MCF 10A (cell line): Measurements from ENCODE around the gene FMNL2. TPM values are rescaled to one million over a fixed set of nuclear protein-coding genes. Genes with fewer than 3 reads are reported as not detected.

Source experiments
- BruUV-seq: library from RNA; stranded (reverse); fragments of 400-500 nt; replicated peaks from 2 replicates; lab custom pipeline; 2021; lab: Mats Ljungman, UMichigan
- CTCF ChIA-PET: fragments of 300-600 bp; sonication (Branson Sonifier 250); formaldehyde crosslinking; extraction: SDS; loops from one replicate; lab custom pipeline; 2021; ENCODE audit warnings: antibody characterized with exemption, inconsistent platforms; lab: Yijun Ruan, JAX
- POLR2A ChIA-PET: fragments of 300-600, 350-650 bp; sonication (Branson Sonifier 250); formaldehyde crosslinking; extraction: SDS; loops from one replicate; lab custom pipeline; 2020; ENCODE audit warnings: antibody characterized with exemption, inconsistent platforms; lab: Yijun Ruan, JAX
- DNase-seq: peaks from one replicate; pipeline ENCODE4 v3.0.0-alpha.2; 2018; ENCODE audit not compliant: unreplicated experiment
- H3K27ac Mint-ChIP-seq: one replicate; pipeline ENCODE4 v1.8.0; 2022; ENCODE audit warnings: mild to moderate bottlenecking, low read depth, mixed read lengths; ENCODE audit not compliant: unreplicated experiment
- H3K27me3 Mint-ChIP-seq: one replicate; pipeline ENCODE4 v1.8.0; 2022; ENCODE audit warnings: mixed read lengths; ENCODE audit not compliant: insufficient read depth, unreplicated experiment
- H3K36me3 Mint-ChIP-seq: one replicate; pipeline ENCODE4 v1.8.0; 2022; ENCODE audit warnings: mild to moderate bottlenecking, moderate library complexity, mixed read lengths; ENCODE audit not compliant: insufficient read depth, unreplicated experiment
- H3K4me1 Mint-ChIP-seq: one replicate; pipeline ENCODE4 v1.8.0; 2022; ENCODE audit warnings: mixed read lengths; ENCODE audit not compliant: insufficient read depth, unreplicated experiment
- H3K4me3 Mint-ChIP-seq: one replicate; pipeline ENCODE4 v1.8.0; 2022; ENCODE audit warnings: mild to moderate bottlenecking, moderate library complexity, mixed read lengths; ENCODE audit not compliant: unreplicated experiment
- H3K9me3 Mint-ChIP-seq: one replicate; pipeline ENCODE4 v1.8.0; 2022; ENCODE audit warnings: mixed read lengths; ENCODE audit not compliant: unreplicated experiment
- intact Hi-C: fragments of 100-400 bp; cut with micrococcal nuclease; formaldehyde crosslinking; loops from 2 replicates; pipeline ENCODE4 v1.14.1; 2022
- total RNA-seq: library from RNA; stranded (reverse); gene quantifications from 2 replicates; pipeline ENCODE4 v1.2.3, GENCODE V29; 2022
- TF ChIP-seq, protein P1 (sequence below): fragments of 200-600 bp; IDR thresholded peaks from one replicate; pipeline ENCODE4 v1.8.0; 2022; ENCODE audit warnings: antibody characterized with exemption, mild to moderate bottlenecking; ENCODE audit not compliant: unreplicated experiment

The FMNL2 gene
- total RNA-seq, 1 experiment from 2014 or later: 76.5 TPM

DNA sequence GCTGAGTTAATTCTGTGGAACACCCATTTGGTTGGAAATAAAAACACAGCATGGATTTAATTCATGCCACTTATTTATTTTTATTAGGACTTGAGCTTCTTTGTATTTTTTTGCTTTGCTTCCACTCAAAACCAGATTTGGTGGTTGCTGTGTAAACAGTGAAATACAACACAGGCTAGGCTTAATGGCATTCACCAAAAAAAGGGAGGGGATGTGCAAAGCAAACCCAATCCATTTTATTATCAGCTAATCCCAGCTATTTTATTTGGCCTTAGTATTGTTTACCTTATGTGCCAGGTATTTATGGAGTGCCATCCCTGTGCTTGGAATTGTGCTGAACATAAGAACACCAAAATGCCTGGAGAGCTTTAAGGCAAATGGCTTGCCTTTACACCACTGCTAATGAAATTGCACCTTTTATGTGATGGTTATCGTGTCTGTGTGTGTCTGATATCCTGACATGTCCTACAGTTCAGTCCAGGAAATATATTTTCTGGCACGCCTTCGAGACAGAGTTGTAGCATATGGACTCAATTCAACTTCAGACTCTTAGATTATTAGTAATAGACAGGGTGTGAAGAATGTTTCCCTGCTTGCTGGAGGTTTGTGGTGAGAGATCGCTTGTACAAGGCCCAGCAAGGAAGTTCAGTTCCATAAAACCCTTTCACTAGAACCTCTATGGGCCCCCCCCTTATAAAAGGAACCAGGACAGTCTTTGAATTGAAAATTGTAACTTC, 282.6 kb downstream of the FMNL2 start:
- DNase-seq: no peak
- H3K36me3 Mint-ChIP-seq: peaks cover 82% of the 10 kb centered on the region
- CTCF ChIA-PET: interaction anchor here (1.2 to 2.5 kb wide), 5 partner anchors 9 to 441 kb away, joined by 4 to 25 read pairs (median 9); partner anchors contain the start of gene STAM2

GRCh38 chr2:152618193-152618564, 283.2 kb downstream of the FMNL2 start:
- peak overlapping the region; percentile 63 for H3K27ac Mint-ChIP-seq
- peaks cover 86% of the 10 kb centered on the region for H3K36me3 Mint-ChIP-seq
- intact Hi-C loops: loop anchor here (10.0 kb wide), 1 partner anchor 283 kb away; the partner anchor contains the start of gene FMNL2
- no peak overlapping the region for H3K4me3 Mint-ChIP-seq
- ChIA-PET POLR2A (interaction anchor here (0.9 to 1.3 kb wide), 2 partner anchors 9 to 438 kb away, joined by 3 to 4 read pairs; no protein-coding TSS in a partner anchor), CTCF (interaction anchor here (0.6 to 2.5 kb wide), 7 partner anchors 9 to 442 kb away, joined by 3 to 25 read pairs (median 6); partner anchors contain the start of gene STAM2)
- H3K9me3 Mint-ChIP-seq: no peaks in the 10 kb centered on the region
- no peaks in the 10 kb centered on the region for H3K27me3 Mint-ChIP-seq
- TF ChIP-seq, protein P1, sequence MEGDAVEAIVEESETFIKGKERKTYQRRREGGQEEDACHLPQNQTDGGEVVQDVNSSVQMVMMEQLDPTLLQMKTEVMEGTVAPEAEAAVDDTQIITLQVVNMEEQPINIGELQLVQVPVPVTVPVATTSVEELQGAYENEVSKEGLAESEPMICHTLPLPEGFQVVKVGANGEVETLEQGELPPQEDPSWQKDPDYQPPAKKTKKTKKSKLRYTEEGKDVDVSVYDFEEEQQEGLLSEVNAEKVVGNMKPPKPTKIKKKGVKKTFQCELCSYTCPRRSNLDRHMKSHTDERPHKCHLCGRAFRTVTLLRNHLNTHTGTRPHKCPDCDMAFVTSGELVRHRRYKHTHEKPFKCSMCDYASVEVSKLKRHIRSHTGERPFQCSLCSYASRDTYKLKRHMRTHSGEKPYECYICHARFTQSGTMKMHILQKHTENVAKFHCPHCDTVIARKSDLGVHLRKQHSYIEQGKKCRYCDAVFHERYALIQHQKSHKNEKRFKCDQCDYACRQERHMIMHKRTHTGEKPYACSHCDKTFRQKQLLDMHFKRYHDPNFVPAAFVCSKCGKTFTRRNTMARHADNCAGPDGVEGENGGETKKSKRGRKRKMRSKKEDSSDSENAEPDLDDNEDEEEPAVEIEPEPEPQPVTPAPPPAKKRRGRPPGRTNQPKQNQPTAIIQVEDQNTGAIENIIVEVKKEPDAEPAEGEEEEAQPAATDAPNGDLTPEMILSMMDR: no peak
- DNase-seq: no peak
- no TSS peak for BruUV-seq
- no peaks in the 10 kb centered on the region for H3K4me1 Mint-ChIP-seq

More for the DNA sequence above, 282.6 kb downstream of the FMNL2 start:
- TF ChIP-seq, protein P1: no peak
- intact Hi-C loops: loop anchor here (10.0 kb wide), 1 partner anchor 283 kb away; the partner anchor contains the start of gene FMNL2
- Mint-ChIP-seq H3K4me1 (no peaks in the 10 kb centered on the region), H3K9me3 (no peaks in the 10 kb centered on the region), H3K4me3 (no peak overlapping the region), H3K27me3 (no peaks in the 10 kb centered on the region), H3K27ac (peak overlapping the region; percentile 63)
- no TSS peak for BruUV-seq
- POLR2A ChIA-PET: interaction anchor here (0.9 to 1.3 kb wide), 3 partner anchors 8 to 438 kb away, joined by 3 to 4 read pairs (median 3); no protein-coding TSS in a partner anchor

- H3K27me3 Mint-ChIP-seq: no peaks in the 10 kb centered on the region
- H3K4me3 Mint-ChIP-seq: no peak overlapping the region
- peaks cover 74% of the 10 kb centered on the region for H3K36me3 Mint-ChIP-seq
- peak overlapping the region; percentile 30 for H3K27ac Mint-ChIP-seq
- TF ChIP-seq, protein P1: no peak
- DNase-seq: no peak
- no peaks in the 10 kb centered on the region for H3K4me1 Mint-ChIP-seq
- CTCF ChIA-PET: interaction anchor here (0.6 to 3.2 kb wide), 4 partner anchors 15 to 431 kb away, joined by 3 to 21 read pairs (median 4); no protein-coding TSS in a partner anchor
- BruUV-seq: no TSS peak
- POLR2A ChIA-PET: no interaction called here
- intact Hi-C loops: no loop called here
- H3K9me3 Mint-ChIP-seq: no peaks in the 10 kb centered on the region
These were observed 285.2 kb downstream of the FMNL2 start for GRCh38 chr2:152620208-152620607.

DNA sequence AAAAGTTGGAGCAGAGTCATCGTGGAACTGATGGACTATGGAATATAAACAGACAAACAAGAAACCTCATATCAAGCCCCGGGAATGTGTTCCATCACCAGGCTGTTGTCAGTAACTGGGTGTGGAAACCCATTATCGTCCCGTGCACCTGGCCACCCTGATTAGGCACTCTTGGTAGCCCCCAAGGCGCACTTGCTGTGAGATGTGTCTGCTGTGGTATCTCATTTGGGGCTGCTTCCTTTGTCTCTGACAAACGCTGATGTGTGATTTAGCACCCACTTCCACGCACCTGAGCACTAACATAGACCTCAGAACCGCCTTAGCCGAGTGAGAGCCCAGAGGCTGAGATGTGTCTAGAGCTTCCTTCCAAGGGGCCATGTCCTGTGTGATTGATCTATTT, 286.0 kb downstream of the FMNL2 start:
- no peak overlapping the region for H3K4me3 Mint-ChIP-seq
- no peak for DNase-seq
- CTCF ChIA-PET: interaction anchor here (0.7 to 3.2 kb wide), 3 partner anchors 11 to 433 kb away, joined by 3 to 21 read pairs (median 4); no protein-coding TSS in a partner anchor
- no TSS peak for BruUV-seq
- peaks cover 72% of the 10 kb centered on the region for H3K36me3 Mint-ChIP-seq
- intact Hi-C loops: no loop called here
- no peaks in the 10 kb centered on the region for H3K27me3 Mint-ChIP-seq
- TF ChIP-seq, protein P1: no peak
- POLR2A ChIA-PET: no interaction called here
- H3K4me1 Mint-ChIP-seq: no peaks in the 10 kb centered on the region
- no peaks in the 10 kb centered on the region for H3K9me3 Mint-ChIP-seq
- H3K27ac Mint-ChIP-seq: no peak overlapping the region
